ENCODE results near the gene RGS14. TPM values are rescaled to one million over a fixed set of nuclear protein-coding genes. Genes with fewer than 3 reads are reported as not detected.

The RGS14 gene
- total and polyA plus RNA-seq, 4 experiments from 2014 or later, result 62.3 to 168 (median 132) TPM

GRCh38 chr5:177347699-177348098, 10.0 kb upstream of the RGS14 start:
- intact Hi-C loops (cut with micrococcal nuclease), result no loop called here

GRCh38 chr5:177349362-177349647, 8.4 kb upstream of the RGS14 start:
- Histone ChIP-seq H3K36me3 (ENCODE audit: insufficient read depth, low read length) (peaks cover 18% of the 10 kb centered on the region), H3K4me1 (ENCODE audit: insufficient read depth, low read length) (peaks cover 49% of the 10 kb centered on the region), H3K27me3 (ENCODE audit: insufficient read depth, low read length) (no peaks in the 10 kb centered on the region), H3K9me3 (ENCODE audit: control insufficient read depth in 1 of 2, low read length in 2 of 2) (no peaks in the 10 kb centered on the region), H3K4me3 (ENCODE audit: low read length in 2 of 2) (no peak overlapping the region), H3K27ac (ENCODE audit: low read depth, low read length) (no peak overlapping the region)
- Mint-ChIP-seq H3K9me3 (no peaks in the 10 kb centered on the region), H3K4me3 (peak overlapping the region in 7 of 8 donors; percentile 39 to 100 (median 97)), H3K27ac (peak overlapping the region in 2 of 7 donors; percentile 75 to 97), H3K27me3 (no peaks in the 10 kb centered on the region), H3K36me3 (peaks cover 9 to 49% of the 10 kb centered on the region in 2 donors), H3K4me1 (peaks cover 33 to 63% (median 50%) of the 10 kb centered on the region in 4 donors)
- DNase-seq, result no peak
- intact Hi-C loops (cut with micrococcal nuclease), result no loop called here
- POLR2A ChIA-PET (ENCODE audit: partially characterized antibody), result interaction anchor here (1.0 to 3.6 kb wide), 3 partner anchors 9 to 22 kb away, joined by 3 to 52 read pairs (median 3); partner anchors contain the start of gene RGS14
- CTCF ChIA-PET (ENCODE audit: partially characterized antibody), result interaction anchor here (1.4 to 2.2 kb wide), 2 partner anchors 32 to 39 kb away, joined by 4 to 8 read pairs; no protein-coding TSS in a partner anchor

More at GRCh38 chr5:177347699-177348098, 10.0 kb upstream of the RGS14 start:
- CTCF ChIA-PET (ENCODE audit: partially characterized antibody), result interaction anchor here (1.4 kb wide), 1 partner anchor 38 kb away, joined by 4 read pairs; no protein-coding TSS in a partner anchor
- Histone ChIP-seq H3K4me3 (ENCODE audit: low read length in 2 of 2) (no peak overlapping the region), H3K27ac (ENCODE audit: low read depth, low read length) (no peak overlapping the region), H3K27me3 (ENCODE audit: insufficient read depth, low read length) (no peaks in the 10 kb centered on the region), H3K4me1 (ENCODE audit: insufficient read depth, low read length) (peaks cover 49% of the 10 kb centered on the region), H3K36me3 (ENCODE audit: insufficient read depth, low read length) (peaks cover 22% of the 10 kb centered on the region), H3K9me3 (ENCODE audit: control insufficient read depth in 1 of 2, low read length in 2 of 2) (no peaks in the 10 kb centered on the region)
- no peak for DNase-seq
- POLR2A ChIA-PET (ENCODE audit: partially characterized antibody), result no interaction called here
- H3K9me3 Mint-ChIP-seq, result peaks cover 0 to 3% (median 0%) of the 10 kb centered on the region in 8 donors
- H3K36me3 Mint-ChIP-seq, result peaks cover 14 to 56% of the 10 kb centered on the region in 2 donors
- peak overlapping the region in 3 of 7 donors; percentile 24 to 55 (median 41) for H3K27ac Mint-ChIP-seq
- peaks cover 34 to 60% (median 49%) of the 10 kb centered on the region in 4 donors for H3K4me1 Mint-ChIP-seq
- H3K4me3 Mint-ChIP-seq, result peak overlapping the region in 1 of 8 donors; percentile 24
- H3K27me3 Mint-ChIP-seq, result no peaks in the 10 kb centered on the region

- Mint-ChIP-seq H3K36me3 (peaks cover 9 to 47% of the 10 kb centered on the region in 2 donors), H3K9me3 (no peaks in the 10 kb centered on the region), H3K4me1 (peaks cover 35 to 67% (median 54%) of the 10 kb centered on the region in 4 donors), H3K27me3 (no peaks in the 10 kb centered on the region), H3K27ac (peak overlapping the region; percentile 60 to 97 (median 81)), H3K4me3 (peak overlapping the region; percentile 72 to 100 (median 90))
- intact Hi-C loops (cut with micrococcal nuclease), result loop anchor here (2.0 kb wide), 2 partner anchors 37 to 243 kb away; partner anchors contain the start of gene TMED9
- peak overlapping the region in 1 of 2 donors; percentile 91 for H3K4me3 ChIP-seq (ENCODE audit: low read length in 2 of 2)
- peaks cover 49% of the 10 kb centered on the region for H3K4me1 ChIP-seq (ENCODE audit: insufficient read depth, low read length)
- DNase-seq, result no peak
- no peak overlapping the region for H3K27ac ChIP-seq (ENCODE audit: low read depth, low read length)
- no peaks in the 10 kb centered on the region for H3K27me3 ChIP-seq (ENCODE audit: insufficient read depth, low read length)
- peaks cover 18% of the 10 kb centered on the region for H3K36me3 ChIP-seq (ENCODE audit: insufficient read depth, low read length)
- ChIA-PET POLR2A (ENCODE audit: partially characterized antibody) (interaction anchor here (1.1 to 3.6 kb wide), 5 partner anchors 11 to 53 kb away, joined by 5 to 52 read pairs (median 32); no protein-coding TSS in a partner anchor), CTCF (ENCODE audit: partially characterized antibody) (interaction anchor here (2.2 kb wide), 1 partner anchor 32 kb away, joined by 8 read pairs; no protein-coding TSS in a partner anchor)
- no peaks in the 10 kb centered on the region for H3K9me3 ChIP-seq (ENCODE audit: control insufficient read depth in 1 of 2, low read length in 2 of 2)
Observed at GRCh38 chr5:177349762-177350161, 8.0 kb upstream of the RGS14 start.

GRCh38 chr5:177350776-177351391, 6.8 kb upstream of the RGS14 start:
- H3K4me3 ChIP-seq (ENCODE audit: low read length in 2 of 2), result peak overlapping the region; percentile 91 to 99
- peak overlapping the region; percentile 93 for H3K27ac ChIP-seq (ENCODE audit: low read depth, low read length)
- no peaks in the 10 kb centered on the region for H3K27me3 Mint-ChIP-seq
- CTCF ChIA-PET (ENCODE audit: partially characterized antibody), result interaction anchor here (1.6 to 5.2 kb wide), 6 partner anchors 19 to 105 kb away, joined by 5 to 32 read pairs (median 16); no protein-coding TSS in a partner anchor
- POLR2A ChIA-PET (ENCODE audit: partially characterized antibody), result interaction anchor here (0.8 to 3.6 kb wide), 12 partner anchors 10 to 218 kb away, joined by 3 to 52 read pairs (median 10); partner anchors contain the start of genes DDX41 and MXD3
- H3K36me3 Mint-ChIP-seq, result peaks cover 9 to 43% of the 10 kb centered on the region in 2 donors
- H3K4me1 Mint-ChIP-seq, result peaks cover 39 to 79% (median 62%) of the 10 kb centered on the region in 4 donors
- H3K9me3 Mint-ChIP-seq, result peaks cover 0 to 2% (median 0%) of the 10 kb centered on the region in 8 donors
- H3K4me1 ChIP-seq (ENCODE audit: insufficient read depth, low read length), result peaks cover 59% of the 10 kb centered on the region
- peak overlapping the region; percentile 91 to 100 (median 97) for H3K4me3 Mint-ChIP-seq
- intact Hi-C loops (cut with micrococcal nuclease), result loop anchor here (2.0 kb wide), 2 partner anchors 38 to 242 kb away; partner anchors contain the start of gene TMED9
- peak overlapping the region; percentile 97 to 100 (median 99) for H3K27ac Mint-ChIP-seq
- no peaks in the 10 kb centered on the region for H3K27me3 ChIP-seq (ENCODE audit: insufficient read depth, low read length)
- H3K9me3 ChIP-seq (ENCODE audit: control insufficient read depth in 1 of 2, low read length in 2 of 2), result no peaks in the 10 kb centered on the region
- H3K36me3 ChIP-seq (ENCODE audit: insufficient read depth, low read length), result peaks cover 18% of the 10 kb centered on the region
- DNase-seq, result peak in 1 of 5 donors; percentile 14

GRCh38 chr5:177351392-177352329, 6.1 kb upstream of the RGS14 start, which contains the start of gene LMAN2:
TSS of gene LMAN2 (minus strand) at chr5:177351668. CDS start at chr5:177351647, 21 bp downstream.
- H3K9me3 ChIP-seq (ENCODE audit: control insufficient read depth in 1 of 2, low read length in 2 of 2), result no peaks in the 10 kb centered on the region
- DNase-seq, result peak; percentile 93 to 95 (median 94)
- peak within 1 kb of the TSS; percentile 93 for H3K27ac ChIP-seq (ENCODE audit: low read depth, low read length)
- H3K36me3 ChIP-seq (ENCODE audit: insufficient read depth, low read length), result peaks cover 18% of the 10 kb centered on the region
- no peaks in the 10 kb centered on the region for H3K27me3 Mint-ChIP-seq
- intact Hi-C loops (cut with micrococcal nuclease), result loop anchor here (1.0 to 2.0 kb wide), 3 partner anchors 39 to 241 kb away; partner anchors contain the start of gene TMED9
- H3K4me1 ChIP-seq (ENCODE audit: insufficient read depth, low read length), result peaks cover 62% of the 10 kb centered on the region
- peak within 1 kb of the TSS; percentile 91 to 99 for H3K4me3 ChIP-seq (ENCODE audit: low read length in 2 of 2)
- H3K27me3 ChIP-seq (ENCODE audit: insufficient read depth, low read length), result no peaks in the 10 kb centered on the region
- H3K4me1 Mint-ChIP-seq, result peaks cover 42 to 81% (median 63%) of the 10 kb centered on the region in 4 donors
- peak within 1 kb of the TSS; percentile 91 to 100 (median 97) for H3K4me3 Mint-ChIP-seq
- peak within 1 kb of the TSS; percentile 97 to 100 (median 99) for H3K27ac Mint-ChIP-seq
- ChIA-PET POLR2A (ENCODE audit: partially characterized antibody) (interaction anchor here (0.8 to 3.6 kb wide), 23 partner anchors 9 to 248 kb away, joined by 3 to 52 read pairs (median 5); partner anchors contain the start of genes B4GALT7, DDX41, MXD3 and PRELID1), CTCF (ENCODE audit: partially characterized antibody) (interaction anchor here (0.8 to 5.2 kb wide), 9 partner anchors 10 to 104 kb away, joined by 3 to 32 read pairs (median 11); no protein-coding TSS in a partner anchor)
- peaks cover 0 to 2% (median 0%) of the 10 kb centered on the region in 8 donors for H3K9me3 Mint-ChIP-seq
- peaks cover 9 to 35% of the 10 kb centered on the region in 2 donors for H3K36me3 Mint-ChIP-seq

- intact Hi-C loops (cut with micrococcal nuclease), result no loop called here
- Mint-ChIP-seq H3K4me3 (peak overlapping the region in 5 of 8 donors; percentile 10 to 30 (median 25)), H3K27ac (peak overlapping the region in 2 of 7 donors; percentile 16 to 68)
Observed at GRCh38 chr5:177353093-177353492, 4.6 kb upstream of the RGS14 start.

More at GRCh38 chr5:177353093-177353492, 4.6 kb upstream of the RGS14 start:
- Histone ChIP-seq H3K4me1 (ENCODE audit: insufficient read depth, low read length) (peaks cover 59% of the 10 kb centered on the region), H3K27ac (ENCODE audit: low read depth, low read length) (no peak overlapping the region), H3K9me3 (ENCODE audit: control insufficient read depth in 1 of 2, low read length in 2 of 2) (no peaks in the 10 kb centered on the region), H3K36me3 (ENCODE audit: insufficient read depth, low read length) (peaks cover 13% of the 10 kb centered on the region), H3K27me3 (ENCODE audit: insufficient read depth, low read length) (no peaks in the 10 kb centered on the region), H3K4me3 (ENCODE audit: low read length in 2 of 2) (no peak overlapping the region)
- H3K9me3 Mint-ChIP-seq, result peaks cover 0 to 3% (median under 1%) of the 10 kb centered on the region in 8 donors
- no peak for DNase-seq
- peaks cover 43 to 83% (median 64%) of the 10 kb centered on the region in 4 donors for H3K4me1 Mint-ChIP-seq
- ChIA-PET CTCF (ENCODE audit: partially characterized antibody) (interaction anchor here (0.9 to 5.2 kb wide), 5 partner anchors 16 to 102 kb away, joined by 4 to 32 read pairs (median 13); no protein-coding TSS in a partner anchor), POLR2A (ENCODE audit: partially characterized antibody) (interaction anchor here (0.9 to 3.6 kb wide), 2 partner anchors 8 to 37 kb away, joined by 3 to 39 read pairs; no protein-coding TSS in a partner anchor)
- H3K27me3 Mint-ChIP-seq, result no peaks in the 10 kb centered on the region
- H3K36me3 Mint-ChIP-seq, result peaks cover 9 to 27% of the 10 kb centered on the region in 2 donors
